ENCODE data around the gene DHX35.

- no peak for TF ChIP-seq POLR2A (IDR thresholded peaks at IDR 0.05; ENCODE audit: low read length)
- no peak for TF ChIP-seq GATA1 (IDR thresholded peaks at IDR 0.05; ENCODE audit: low read depth, low read length)
Observed at GRCh38 chr20:39038047-39038446, 75.9 kb downstream of the DHX35 start.
